Upper lobe of left lung (tissue), 6 donors: ENCODE measurements around the gene SP6. TPM values are rescaled to one million over a fixed set of nuclear protein-coding genes. Genes with fewer than 3 reads are reported as not detected.
A peak's percentile ranks its signal among the peaks of the same experiment; 100 is the strongest.

ENCODE experiments used
- ATAC-seq, 2 donors: fragments of 200-7000 bp; cut with Tn5 transposase; one replicate each; pipeline ENCODE4 v1.9.1; 2022; ENCODE audit warnings: mild to moderate bottlenecking in 2 of 2, moderate library complexity in 2 of 2; ENCODE audit not compliant: low FRiP score in 2 of 2
- DNase-seq, 2 donors: peaks; one replicate each; pipeline ENCODE4 v3.0.0-alpha.2; 2019 to 2020
- H3K27ac ChIP-seq, 4 donors: fragments of 200-600 bp; sonication (generic); one replicate each; pipeline ENCODE4 v1.5.1; 2016 to 2019
- H3K27me3 ChIP-seq, 4 donors: fragments of 200-600 bp; sonication (generic); one replicate each; pipeline ENCODE4 v1.5.1; 2017 to 2019
- H3K36me3 ChIP-seq, 4 donors: fragments of 200-600 bp; sonication (generic); one replicate each; pipeline ENCODE4 v1.5.1; 2016 to 2019
- H3K4me1 ChIP-seq, 4 donors: fragments of 200-600 bp; sonication (generic); one replicate each; pipeline ENCODE4 v1.5.1; 2018 to 2019
- H3K4me3 ChIP-seq, 4 donors: fragments of 200-600 bp; sonication (generic); one replicate each; pipeline ENCODE4 v1.5.1; 2017 to 2019; ENCODE audit warnings: mild to moderate bottlenecking in 2 of 4, moderate library complexity in 1 of 4
- H3K9me3 ChIP-seq, 4 donors: fragments of 200-600 bp; sonication (generic); one replicate each; pipeline ENCODE4 v1.5.1; 2018 to 2019
- EP300 ChIP-seq, 4 donors: sonication (generic); formaldehyde crosslinking; IDR thresholded peaks; one replicate each; pipeline ENCODE4 v1.5.1; 2017; ENCODE audit warnings: antibody characterized with exemption in 4 of 4, control low read depth in 2 of 4
- POLR2A ChIP-seq, 4 donors: fragments of 450-650 bp; IDR thresholded peaks; one replicate each; pipeline ENCODE4 v1.5.1; 2016 to 2017; ENCODE audit warnings: antibody characterized with exemption in 4 of 4, mild to moderate bottlenecking in 2 of 4
- POLR2AphosphoS5 ChIP-seq, 2 donors: sonication (generic); formaldehyde crosslinking; IDR thresholded peaks; one replicate each; pipeline ENCODE4 v1.5.1; 2017; ENCODE audit warnings: antibody characterized with exemption in 2 of 2
- WGBS, 2 donors: methylation state at CpG; one replicate each; pipeline ENCODE4 v1.1.5; 2017 to 2018; 5-methylcytosine and 5-hydroxymethylcytosine counted together
- total RNA-seq, 6 donors: library from RNA; depleted of rRNA in 4 of 6; stranded (reverse); fragments of >200 nt in 4 of 6; gene quantifications; one replicate each; pipeline versions ENCODE4 v1.1.0 to v1.2.1, GENCODE V29; 2016 to 2021
- TF ChIP-seq, protein P1 (sequence below), 6 experiments: fragments of 450-650 bp in 4 of 6; fragments of 200-600 bp in 2 of 6; sonication (generic) in 2 of 6; IDR thresholded peaks; one replicate each; pipeline ENCODE4 v1.5.1; 2016 to 2019; ENCODE audit warnings: antibody characterized with exemption in 6 of 6
- donor health status: DM: no; HTN: no; CAD: no; lungs with moderate emphysema.
- donor health status: DM: no; HTN: yes; CAD: no; lungs with severe emphysema.

Gene SP6
- total RNA-seq, 6 donors from 2014 or later, result 0.76 to 6.4 (median 2.4) TPM

DNA sequence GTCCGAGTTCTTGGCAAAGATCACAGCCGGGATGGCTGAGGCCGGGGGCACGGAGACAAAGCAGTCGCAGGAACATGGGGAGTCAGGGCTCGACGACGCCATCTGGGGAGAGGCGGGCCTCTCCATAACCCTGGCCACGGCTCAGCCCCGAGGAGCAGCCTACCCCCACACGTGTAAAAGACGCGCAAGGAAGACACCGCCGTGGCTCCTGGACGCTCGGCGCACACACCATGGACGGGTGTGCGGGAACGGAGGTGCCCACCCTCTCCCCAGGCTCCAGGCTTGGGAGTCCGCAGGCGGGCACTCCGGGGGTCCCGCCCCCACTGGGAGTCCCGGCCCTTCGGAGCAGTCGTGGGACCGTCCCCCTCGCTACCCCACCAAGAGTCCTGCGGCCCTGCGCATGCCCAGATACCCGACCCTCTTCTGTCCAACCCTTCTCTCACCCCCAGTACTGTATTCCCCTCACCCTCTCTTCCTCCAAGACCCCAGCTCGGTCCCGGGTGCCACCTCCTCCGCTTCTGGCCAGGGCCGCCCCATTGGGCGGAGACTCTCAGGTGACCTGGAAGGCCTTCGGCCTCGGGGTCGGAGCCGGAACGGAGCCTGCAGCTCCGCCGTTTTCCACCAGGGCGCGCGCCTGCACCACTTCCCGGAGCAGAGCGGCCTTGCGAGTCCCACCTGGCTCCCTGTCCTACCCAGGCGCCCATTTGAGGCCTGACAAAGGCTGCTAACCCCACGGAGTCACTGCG, 10.0 kb downstream of the SP6 start, which contains the start of gene SCRN2:
Gene SCRN2, minus strand, starts transcription at position 532 of the 746 bp plus-strand sequence. Its CDS starts 430 bp downstream, at position 102.
- Histone ChIP-seq H3K27ac (peak within 1 kb of the TSS; percentile 45 to 85 (median 82)), H3K4me3 (peak within 1 kb of the TSS; percentile 73 to 95 (median 82)), H3K9me3 (no peaks in the 10 kb centered on the region), H3K27me3 (no peaks in the 10 kb centered on the region), H3K36me3 (peaks cover 0 to 31% (median 15%) of the 10 kb centered on the region in 4 donors), H3K4me1 (peaks cover 33 to 76% (median 45%) of the 10 kb centered on the region in 4 donors)
- ATAC-seq (peak; percentile 94 to 96), DNase-seq (peak; percentile 96 to 99)
- TF ChIP-seq POLR2A (IDR thresholded peaks at IDR 0.05) (peak in 1 of 4 donors; percentile 49), POLR2AphosphoS5 (IDR thresholded peaks at IDR 0.05) (peak in 1 of 2 donors; percentile 30), EP300 (IDR thresholded peaks at IDR 0.05) (no peak)
- TF ChIP-seq, protein P1, sequence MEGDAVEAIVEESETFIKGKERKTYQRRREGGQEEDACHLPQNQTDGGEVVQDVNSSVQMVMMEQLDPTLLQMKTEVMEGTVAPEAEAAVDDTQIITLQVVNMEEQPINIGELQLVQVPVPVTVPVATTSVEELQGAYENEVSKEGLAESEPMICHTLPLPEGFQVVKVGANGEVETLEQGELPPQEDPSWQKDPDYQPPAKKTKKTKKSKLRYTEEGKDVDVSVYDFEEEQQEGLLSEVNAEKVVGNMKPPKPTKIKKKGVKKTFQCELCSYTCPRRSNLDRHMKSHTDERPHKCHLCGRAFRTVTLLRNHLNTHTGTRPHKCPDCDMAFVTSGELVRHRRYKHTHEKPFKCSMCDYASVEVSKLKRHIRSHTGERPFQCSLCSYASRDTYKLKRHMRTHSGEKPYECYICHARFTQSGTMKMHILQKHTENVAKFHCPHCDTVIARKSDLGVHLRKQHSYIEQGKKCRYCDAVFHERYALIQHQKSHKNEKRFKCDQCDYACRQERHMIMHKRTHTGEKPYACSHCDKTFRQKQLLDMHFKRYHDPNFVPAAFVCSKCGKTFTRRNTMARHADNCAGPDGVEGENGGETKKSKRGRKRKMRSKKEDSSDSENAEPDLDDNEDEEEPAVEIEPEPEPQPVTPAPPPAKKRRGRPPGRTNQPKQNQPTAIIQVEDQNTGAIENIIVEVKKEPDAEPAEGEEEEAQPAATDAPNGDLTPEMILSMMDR (IDR thresholded peaks at IDR 0.05), result peak; percentile 98 to 99 (median 99)
- 1 to 3% methylated on average over 16 to 30 of the region's 55 CpGs for WGBS, 2 donors

DNA sequence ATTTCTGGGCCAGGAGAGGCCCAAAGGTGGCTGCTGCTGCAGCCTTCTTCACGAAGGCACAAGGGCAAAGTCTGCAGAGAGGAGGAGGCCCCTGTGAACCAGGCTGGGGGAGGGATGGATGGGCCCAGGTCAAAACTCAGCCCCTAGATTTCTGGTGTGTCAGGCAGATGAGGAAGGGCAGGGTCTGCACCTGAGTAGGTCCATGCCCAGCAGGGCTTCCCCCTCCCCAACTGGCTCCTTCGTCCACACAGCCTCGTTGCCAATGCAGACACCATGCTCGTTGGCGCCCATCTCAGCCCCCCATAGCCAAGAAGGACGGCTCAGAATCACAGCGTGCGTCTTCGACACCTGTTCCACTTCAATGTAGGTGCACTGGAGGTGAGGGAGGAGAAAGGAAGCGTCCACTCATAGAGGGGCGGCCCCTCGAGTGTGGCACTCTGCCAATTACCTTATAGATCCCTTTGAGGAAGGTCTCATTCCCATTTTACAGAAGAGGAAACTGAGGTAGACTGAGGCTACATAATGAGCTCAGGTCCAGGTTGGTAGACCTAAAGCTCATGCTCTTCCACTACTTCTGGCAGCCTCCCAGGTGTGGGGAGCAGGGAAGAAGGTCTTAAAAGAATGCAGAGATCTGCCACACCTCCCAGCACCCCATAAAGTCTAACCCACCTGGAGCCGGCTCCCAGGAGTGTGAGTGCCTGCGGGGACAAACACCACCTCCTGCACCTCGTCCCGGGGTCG, 10.8 kb downstream of the SP6 start:
- H3K4me3 ChIP-seq, result peak overlapping the region; percentile 73 to 95 (median 82)
- H3K27ac ChIP-seq, result peak overlapping the region; percentile 45 to 85 (median 82)
- H3K4me1 ChIP-seq, result peaks cover 36 to 77% (median 48%) of the 10 kb centered on the region in 4 donors
- DNase-seq (no peak), ATAC-seq (no peak)
- TF ChIP-seq POLR2A (IDR thresholded peaks at IDR 0.05) (no peak), POLR2AphosphoS5 (IDR thresholded peaks at IDR 0.05) (no peak), EP300 (IDR thresholded peaks at IDR 0.05) (no peak)
- TF ChIP-seq, protein P1 (IDR thresholded peaks at IDR 0.05), result no peak
- peaks cover 0 to 33% (median 17%) of the 10 kb centered on the region in 4 donors for H3K36me3 ChIP-seq
- WGBS, 2 donors, result 43 to 69% methylated on average over 10 to 17 of the region's 17 CpGs
- H3K9me3 ChIP-seq, result no peaks in the 10 kb centered on the region
- H3K27me3 ChIP-seq, result no peaks in the 10 kb centered on the region

DNA sequence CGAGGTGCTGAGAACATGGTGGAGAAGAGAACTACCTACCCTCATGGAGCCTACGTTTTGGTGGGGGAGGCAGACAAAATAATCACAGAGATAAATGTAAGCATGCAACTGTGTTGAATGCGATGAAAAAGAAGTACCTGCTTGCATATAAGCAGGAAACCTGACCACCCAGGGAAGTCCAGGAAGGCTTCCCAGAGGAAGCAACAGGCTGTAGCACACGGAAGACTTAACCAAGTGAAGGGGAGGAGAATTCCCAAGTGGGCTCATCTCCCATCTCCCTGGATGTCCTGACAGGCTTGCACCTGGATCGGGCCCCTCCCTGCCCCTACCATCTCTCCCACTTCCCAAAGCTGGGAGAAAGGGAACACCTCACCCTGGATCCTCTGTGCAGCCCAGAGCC, 11.9 kb downstream of the SP6 start:
- Histone ChIP-seq H3K9me3 (no peaks in the 10 kb centered on the region), H3K27me3 (no peaks in the 10 kb centered on the region), H3K4me3 (no peak overlapping the region), H3K27ac (no peak overlapping the region), H3K36me3 (peaks cover 0 to 33% (median 17%) of the 10 kb centered on the region in 4 donors), H3K4me1 (peaks cover 32 to 78% (median 46%) of the 10 kb centered on the region in 4 donors)
- ATAC-seq (no peak), DNase-seq (no peak)
- TF ChIP-seq POLR2AphosphoS5 (IDR thresholded peaks at IDR 0.05) (no peak), EP300 (IDR thresholded peaks at IDR 0.05) (no peak), POLR2A (IDR thresholded peaks at IDR 0.05) (no peak)
- TF ChIP-seq, protein P1 (IDR thresholded peaks at IDR 0.05), result no peak
- WGBS, 2 donors, result 88 to 95% methylated on average over 4 to 5 of the region's 5 CpGs

DNA sequence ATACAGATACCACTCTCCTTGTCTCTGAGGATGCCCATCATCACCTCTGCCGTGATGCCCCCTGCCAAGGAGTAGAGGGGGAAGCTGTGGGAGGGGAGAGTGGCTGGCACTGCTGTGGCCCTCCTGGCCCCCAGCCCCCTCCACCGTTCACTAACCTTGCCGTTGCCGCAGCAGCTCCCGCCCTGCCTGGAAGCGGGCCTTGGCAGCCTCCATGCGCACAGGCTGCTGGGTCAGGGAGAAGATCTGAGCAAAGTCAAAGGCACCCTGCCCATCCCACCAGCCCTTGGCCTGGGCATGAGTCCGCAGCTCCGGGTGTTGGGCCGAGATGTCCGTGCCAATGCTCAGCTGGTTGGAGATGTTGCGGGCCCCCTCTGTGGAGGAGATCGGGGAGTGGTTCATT, 12.3 kb downstream of the SP6 start:
- peaks cover 0 to 33% (median 17%) of the 10 kb centered on the region in 4 donors for H3K36me3 ChIP-seq
- DNase-seq (peak in 1 of 2 donors; percentile 70), ATAC-seq (no peak)
- H3K27me3 ChIP-seq, result no peaks in the 10 kb centered on the region
- H3K4me1 ChIP-seq, result peaks cover 30 to 79% (median 46%) of the 10 kb centered on the region in 4 donors
- H3K9me3 ChIP-seq, result no peaks in the 10 kb centered on the region
- H3K27ac ChIP-seq, result no peak overlapping the region
- no peak overlapping the region for H3K4me3 ChIP-seq
- TF ChIP-seq, protein P1 (IDR thresholded peaks at IDR 0.05), result no peak
- TF ChIP-seq POLR2AphosphoS5 (IDR thresholded peaks at IDR 0.05), result no peak
- TF ChIP-seq EP300 (IDR thresholded peaks at IDR 0.05), result no peak
- 92 to 96% methylated on average over 12 to 13 of the region's 13 CpGs for WGBS, 2 donors
